Measurements from ENCODE around the gene EPHA8. TPM values are rescaled to one million over a fixed set of nuclear protein-coding genes. Genes with fewer than 3 reads are reported as not detected.

Gene EPHA8
- total RNA-seq, 2 experiments from 2014 or later: not detected

- DNase-seq: no peak
- no peak overlapping the region for H3K4me3 Mint-ChIP-seq
- H3K27me3 Mint-ChIP-seq: no peaks in the 10 kb centered on the region
- ChIA-PET POLR2A (no interaction called here), CTCF (interaction anchor here (1.4 kb wide), 1 partner anchor 114 kb away, joined by 3 read pairs; no protein-coding TSS in a partner anchor)
- H3K27ac Mint-ChIP-seq: no peak overlapping the region
- no peaks in the 10 kb centered on the region for H3K4me1 Mint-ChIP-seq
- H3K36me3 Mint-ChIP-seq (ENCODE audit: low read depth): peaks cover 3% of the 10 kb centered on the region
- H3K9me3 Mint-ChIP-seq: no peaks in the 10 kb centered on the region
Measured at GRCh38 chr1:22527555-22528296, 35.6 kb upstream of the EPHA8 start.

DNA sequence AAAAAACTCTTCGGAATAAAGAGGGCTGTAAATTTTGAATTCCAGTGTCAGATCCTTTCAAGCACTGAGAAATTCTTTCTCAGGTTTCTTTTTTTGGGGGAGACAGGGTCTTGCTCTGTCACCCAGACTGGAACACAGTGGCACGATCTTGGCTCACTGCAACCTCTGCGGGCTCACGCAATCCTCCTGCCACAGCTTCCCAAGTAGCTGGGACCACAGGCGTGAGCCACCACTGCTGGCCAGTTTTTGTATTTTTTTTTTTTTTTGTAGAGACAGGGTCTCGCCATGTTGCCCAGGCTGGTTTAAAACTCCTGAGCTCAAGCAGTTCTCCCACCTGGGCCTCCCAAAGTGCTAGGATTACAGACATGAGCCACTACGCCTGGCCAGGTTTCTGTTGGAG, 34.8 kb upstream of the EPHA8 start:
- no peak for DNase-seq
- POLR2A ChIA-PET: no interaction called here
- peaks cover 3% of the 10 kb centered on the region for H3K36me3 Mint-ChIP-seq (ENCODE audit: low read depth)
- no peak overlapping the region for H3K4me3 Mint-ChIP-seq
- H3K27ac Mint-ChIP-seq: no peak overlapping the region
- no peaks in the 10 kb centered on the region for H3K27me3 Mint-ChIP-seq
- H3K9me3 Mint-ChIP-seq: no peaks in the 10 kb centered on the region
- CTCF ChIA-PET: no interaction called here
- no peaks in the 10 kb centered on the region for H3K4me1 Mint-ChIP-seq

DNA sequence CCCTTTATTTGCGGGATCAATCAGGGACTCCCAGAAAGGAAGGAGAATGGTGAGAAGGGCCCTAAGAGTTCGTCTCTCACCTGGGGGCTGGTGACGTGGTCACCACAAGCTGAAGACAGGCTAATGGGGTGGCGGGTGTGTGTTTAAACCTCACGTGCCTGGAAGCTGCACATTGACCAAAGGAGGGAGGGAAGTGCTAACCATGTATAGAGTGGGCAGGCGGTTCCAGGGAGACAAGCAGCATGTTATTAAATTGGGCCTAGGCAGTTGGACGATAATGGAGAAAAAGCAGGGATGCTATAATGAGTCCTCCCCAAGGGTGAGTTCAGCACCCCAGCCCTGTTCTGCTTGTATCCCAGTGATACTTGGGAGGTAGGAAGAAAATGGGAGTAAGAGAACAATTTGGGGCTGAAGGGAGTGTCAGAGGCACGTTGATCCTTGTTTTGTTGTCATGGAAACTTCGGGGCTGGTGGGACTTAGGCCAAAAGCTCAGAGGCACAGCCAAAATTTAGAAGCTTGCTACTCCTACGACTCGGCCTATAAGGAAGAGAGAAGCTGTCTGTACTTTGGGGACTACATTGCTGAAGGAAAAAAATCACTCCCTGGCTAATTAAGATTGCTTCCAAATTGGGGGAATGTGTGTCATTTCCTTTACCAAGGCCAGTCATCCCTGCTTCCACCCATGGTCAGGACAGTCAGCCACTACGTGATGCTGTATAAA, 33.2 kb upstream of the EPHA8 start:
- H3K27ac Mint-ChIP-seq: no peak overlapping the region
- H3K27me3 Mint-ChIP-seq: no peaks in the 10 kb centered on the region
- no peaks in the 10 kb centered on the region for H3K9me3 Mint-ChIP-seq
- no peak overlapping the region for H3K4me3 Mint-ChIP-seq
- H3K36me3 Mint-ChIP-seq (ENCODE audit: low read depth): peaks cover 3% of the 10 kb centered on the region
- no peaks in the 10 kb centered on the region for H3K4me1 Mint-ChIP-seq
- CTCF ChIA-PET: no interaction called here
- DNase-seq: no peak
- POLR2A ChIA-PET: no interaction called here

DNA sequence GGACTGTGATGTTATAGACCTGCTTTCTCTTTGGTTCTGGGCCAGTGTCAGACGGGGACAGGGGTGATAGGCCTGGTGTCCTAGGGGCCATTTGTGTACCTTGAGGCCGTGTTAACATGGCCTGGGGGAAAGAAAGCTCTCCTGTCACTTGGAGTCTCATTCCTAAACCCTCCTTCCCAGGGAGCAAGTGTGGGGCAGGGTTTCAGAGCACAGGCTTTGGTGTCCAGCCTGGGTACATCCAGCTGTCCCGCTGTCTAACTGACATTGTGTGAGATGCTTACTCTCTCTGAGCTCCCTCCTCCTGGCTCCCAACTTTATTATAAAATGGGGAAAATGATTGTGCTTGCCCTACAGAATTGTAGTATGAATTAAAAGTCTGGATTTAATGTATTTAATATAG, 32.6 kb upstream of the EPHA8 start:
- no peaks in the 10 kb centered on the region for H3K4me1 Mint-ChIP-seq
- no peaks in the 10 kb centered on the region for H3K9me3 Mint-ChIP-seq
- peaks cover 3% of the 10 kb centered on the region for H3K36me3 Mint-ChIP-seq (ENCODE audit: low read depth)
- no peak overlapping the region for H3K4me3 Mint-ChIP-seq
- ChIA-PET CTCF (no interaction called here), POLR2A (no interaction called here)
- no peak overlapping the region for H3K27ac Mint-ChIP-seq
- DNase-seq: no peak
- no peaks in the 10 kb centered on the region for H3K27me3 Mint-ChIP-seq

DNA sequence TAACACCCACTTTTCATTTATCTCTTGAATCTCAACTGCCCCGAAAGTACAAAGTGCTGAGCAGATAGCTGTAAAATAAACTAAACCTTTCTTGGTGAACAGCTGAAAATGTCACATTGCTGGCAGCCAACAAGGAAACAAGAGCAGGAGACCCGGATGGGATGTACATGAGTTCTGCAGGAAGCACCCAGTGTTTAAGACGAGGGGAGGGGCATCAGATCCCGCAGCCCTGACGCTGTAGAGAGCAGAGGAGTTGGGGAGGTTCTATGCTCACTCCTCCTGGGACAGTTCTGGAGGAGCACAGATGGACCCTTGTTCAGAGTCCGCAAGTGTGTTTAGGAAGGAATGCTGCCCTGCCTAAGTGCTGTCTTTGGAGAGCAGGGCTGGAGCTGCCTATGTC, 32.0 kb upstream of the EPHA8 start:
- no peak overlapping the region for H3K27ac Mint-ChIP-seq
- DNase-seq: no peak
- ChIA-PET POLR2A (no interaction called here), CTCF (no interaction called here)
- H3K4me3 Mint-ChIP-seq: no peak overlapping the region
- H3K9me3 Mint-ChIP-seq: no peaks in the 10 kb centered on the region
- H3K4me1 Mint-ChIP-seq: no peaks in the 10 kb centered on the region
- H3K27me3 Mint-ChIP-seq: no peaks in the 10 kb centered on the region
- no peaks in the 10 kb centered on the region for H3K36me3 Mint-ChIP-seq (ENCODE audit: low read depth)

GRCh38 chr1:22533244-22533895, 29.9 kb upstream of the EPHA8 start:
- H3K27ac Mint-ChIP-seq: no peak overlapping the region
- no peaks in the 10 kb centered on the region for H3K36me3 Mint-ChIP-seq (ENCODE audit: low read depth)
- H3K4me3 Mint-ChIP-seq: no peak overlapping the region
- no peaks in the 10 kb centered on the region for H3K27me3 Mint-ChIP-seq
- H3K9me3 Mint-ChIP-seq: no peaks in the 10 kb centered on the region
- no peak for DNase-seq
- POLR2A ChIA-PET: no interaction called here
- CTCF ChIA-PET: no interaction called here
- no peaks in the 10 kb centered on the region for H3K4me1 Mint-ChIP-seq

DNA sequence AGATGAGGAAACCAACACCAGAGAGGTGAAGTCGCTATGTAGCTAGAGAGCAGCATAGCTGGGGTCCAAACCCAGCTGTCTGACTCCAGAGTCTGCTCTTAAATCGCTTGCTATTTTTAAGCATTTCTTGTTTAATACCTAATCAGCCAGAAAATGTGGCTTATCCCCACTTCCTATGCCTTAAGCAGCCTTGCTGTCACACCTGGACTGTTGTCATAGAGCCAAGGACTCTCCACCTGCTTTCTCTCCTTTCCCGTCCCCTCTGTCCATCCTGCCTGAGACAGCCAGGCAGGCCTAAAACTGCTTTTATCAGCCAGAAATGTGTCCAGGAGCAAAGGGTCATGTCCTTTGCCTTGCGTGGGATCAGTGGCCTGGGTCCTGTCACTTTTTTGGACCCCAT, 28.3 kb upstream of the EPHA8 start:
- POLR2A ChIA-PET: no interaction called here
- Mint-ChIP-seq H3K27me3 (no peaks in the 10 kb centered on the region), H3K9me3 (no peaks in the 10 kb centered on the region), H3K27ac (no peak overlapping the region), H3K4me3 (no peak overlapping the region), H3K36me3 (ENCODE audit: low read depth) (no peaks in the 10 kb centered on the region), H3K4me1 (peaks cover 6% of the 10 kb centered on the region)
- no peak for DNase-seq
- CTCF ChIA-PET: no interaction called here

- POLR2A ChIA-PET: no interaction called here
- no peak for DNase-seq
- CTCF ChIA-PET: no interaction called here
- H3K9me3 Mint-ChIP-seq: no peaks in the 10 kb centered on the region
- H3K36me3 Mint-ChIP-seq (ENCODE audit: low read depth): no peaks in the 10 kb centered on the region
- H3K4me3 Mint-ChIP-seq: no peak overlapping the region
- peaks cover 6% of the 10 kb centered on the region for H3K4me1 Mint-ChIP-seq
- no peaks in the 10 kb centered on the region for H3K27me3 Mint-ChIP-seq
- H3K27ac Mint-ChIP-seq: no peak overlapping the region
Measured at GRCh38 chr1:22535399-22535798, 27.9 kb upstream of the EPHA8 start.

GRCh38 chr1:22536506-22536905, 26.8 kb upstream of the EPHA8 start:
- H3K9me3 Mint-ChIP-seq: no peaks in the 10 kb centered on the region
- POLR2A ChIA-PET: no interaction called here
- CTCF ChIA-PET: no interaction called here
- no peak overlapping the region for H3K4me3 Mint-ChIP-seq
- H3K36me3 Mint-ChIP-seq (ENCODE audit: low read depth): no peaks in the 10 kb centered on the region
- no peaks in the 10 kb centered on the region for H3K27me3 Mint-ChIP-seq
- DNase-seq: no peak
- H3K4me1 Mint-ChIP-seq: peaks cover 6% of the 10 kb centered on the region
- no peak overlapping the region for H3K27ac Mint-ChIP-seq

GRCh38 chr1:22537441-22538139, 25.7 kb upstream of the EPHA8 start:
- Mint-ChIP-seq H3K9me3 (no peaks in the 10 kb centered on the region), H3K27me3 (no peaks in the 10 kb centered on the region), H3K36me3 (ENCODE audit: low read depth) (no peaks in the 10 kb centered on the region), H3K4me3 (no peak overlapping the region), H3K4me1 (peaks cover 6% of the 10 kb centered on the region), H3K27ac (no peak overlapping the region)
- CTCF ChIA-PET: no interaction called here
- no peak for DNase-seq
- POLR2A ChIA-PET: no interaction called here

DNA sequence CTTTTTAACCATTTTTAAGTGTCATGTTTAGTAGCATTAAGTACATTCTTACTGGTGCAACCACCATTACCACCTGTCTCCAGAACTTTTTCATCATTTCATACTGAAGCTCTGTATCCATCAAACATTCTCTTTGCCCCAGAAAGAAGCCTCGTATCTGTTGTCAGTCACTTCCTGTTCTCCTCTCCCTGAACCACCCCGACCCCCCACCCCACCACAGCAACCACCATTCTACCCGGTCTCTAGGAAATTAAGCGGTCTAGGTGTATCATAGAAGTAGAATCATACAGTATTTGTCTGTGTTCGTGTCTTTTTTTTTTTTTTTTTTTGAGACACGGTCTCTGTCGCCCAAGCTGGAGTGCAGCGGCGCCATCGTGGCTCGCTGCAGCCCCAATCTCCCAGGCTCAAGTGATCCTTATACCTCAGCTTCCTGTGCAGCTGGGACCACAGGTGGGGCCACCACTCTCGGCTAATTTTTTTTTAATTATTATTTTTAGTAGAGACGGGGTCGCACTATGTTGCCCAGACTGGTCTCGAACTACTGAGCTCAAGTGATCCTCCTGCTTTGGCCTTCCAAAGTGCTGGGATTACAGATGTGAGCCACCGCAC, 23.7 kb upstream of the EPHA8 start:
- POLR2A ChIA-PET: no interaction called here
- no peak for DNase-seq
- H3K4me3 Mint-ChIP-seq: no peak overlapping the region
- H3K9me3 Mint-ChIP-seq: no peaks in the 10 kb centered on the region
- H3K27me3 Mint-ChIP-seq: no peaks in the 10 kb centered on the region
- no peak overlapping the region for H3K27ac Mint-ChIP-seq
- H3K4me1 Mint-ChIP-seq: peaks cover 6% of the 10 kb centered on the region
- no peaks in the 10 kb centered on the region for H3K36me3 Mint-ChIP-seq (ENCODE audit: low read depth)
- CTCF ChIA-PET: no interaction called here

DNA sequence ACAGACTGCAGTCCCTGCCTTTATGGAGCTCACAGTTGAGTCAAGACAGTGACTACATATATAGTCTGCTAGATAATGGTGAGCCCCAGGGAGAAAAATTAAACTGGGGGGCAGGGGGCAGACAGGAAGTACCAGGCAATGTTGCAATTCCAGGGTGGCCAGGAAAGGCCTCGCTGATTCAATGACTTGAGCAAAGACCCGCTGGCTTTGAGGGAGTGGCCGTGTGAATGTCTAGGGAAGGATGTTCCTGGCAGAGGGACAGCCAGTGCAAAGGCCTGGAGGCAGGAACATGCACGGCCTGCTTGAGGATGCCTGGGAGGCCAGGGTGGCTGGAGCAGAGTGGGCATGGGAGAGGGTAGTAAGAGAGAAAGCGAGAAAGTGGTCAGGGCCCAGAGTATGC, 23.0 kb upstream of the EPHA8 start:
- Mint-ChIP-seq H3K36me3 (ENCODE audit: low read depth) (no peaks in the 10 kb centered on the region), H3K27me3 (peaks cover 1% of the 10 kb centered on the region), H3K27ac (no peak overlapping the region), H3K4me1 (peaks cover 6% of the 10 kb centered on the region), H3K9me3 (no peaks in the 10 kb centered on the region), H3K4me3 (no peak overlapping the region)
- ChIA-PET POLR2A (no interaction called here), CTCF (no interaction called here)
- DNase-seq: no peak

GRCh38 chr1:22542886-22543285, 20.4 kb upstream of the EPHA8 start:
- no peak for DNase-seq
- H3K9me3 Mint-ChIP-seq: no peaks in the 10 kb centered on the region
- ChIA-PET POLR2A (no interaction called here), CTCF (no interaction called here)
- H3K27ac Mint-ChIP-seq: no peak overlapping the region
- H3K36me3 Mint-ChIP-seq (ENCODE audit: low read depth): no peaks in the 10 kb centered on the region
- no peak overlapping the region for H3K4me3 Mint-ChIP-seq
- H3K27me3 Mint-ChIP-seq: peaks cover 17% of the 10 kb centered on the region
- peaks cover 6% of the 10 kb centered on the region for H3K4me1 Mint-ChIP-seq

Measured in activated CD4-positive, alpha-beta memory T cell treated with anti-CD3 and anti-CD28 coated beads, Interleukin-2, amount 10 ng/mL, durations not matched to agents 7 days and 5 days (primary cell).